DND-41 (cell line): Measurements from ENCODE around the gene PPM1M.

ENCODE experiments used
- ATAC-seq: fragments of 200-7000 bp; cut with Tn5 transposase; 3 replicates; pipeline ENCODE4 v1.9.1; 2021; ENCODE audit warnings: low read depth; ENCODE audit not compliant: insufficient read depth
- DNase-seq: peaks from one replicate; pipeline ENCODE4 v3.0.0-alpha.2; 2020
- H2AFZ ChIP-seq: 2 replicates; pipeline ENCODE4 v1.6.0; 2012; ENCODE audit warnings: low read depth, low read length
- H3K27ac ChIP-seq: 2 replicates; pipeline ENCODE4 v1.5.1; 2012; ENCODE audit warnings: low read length, inconsistent platforms
- H3K27me3 ChIP-seq: fragments of 200-600 bp; sonication (generic); 2 replicates; pipeline ENCODE4 v1.6.0; 2012; ENCODE audit warnings: low read length, mild to moderate bottlenecking, inconsistent platforms; ENCODE audit not compliant: insufficient read depth, poor library complexity
- H3K36me3 ChIP-seq: 2 replicates; pipeline ENCODE4 v1.5.1; 2012; ENCODE audit warnings: low read length, inconsistent platforms; ENCODE audit not compliant: insufficient read depth
- H3K4me1 ChIP-seq: 2 replicates; pipeline ENCODE4 v1.5.1; 2012; ENCODE audit warnings: mild to moderate bottlenecking, low read length; ENCODE audit not compliant: insufficient read depth
- H3K4me2 ChIP-seq: 2 replicates; pipeline ENCODE4 v1.6.0; 2012; ENCODE audit warnings: mild to moderate bottlenecking, moderate library complexity, low read length, inconsistent platforms; ENCODE audit not compliant: insufficient read depth
- H3K4me3 ChIP-seq, 2 experiments: fragments of 200-600 bp in 1 of 2; shearing (Covaris generic) in 1 of 2; 2 replicates each; pipeline ENCODE4 v1.5.1; 2012 to 2016; ENCODE audit warnings: inconsistent platforms in 2 of 2, low read length in 2 of 2, mild to moderate bottlenecking in 2 of 2, low read depth in 1 of 2, moderate library complexity in 1 of 2
- H3K79me2 ChIP-seq: 2 replicates; pipeline ENCODE4 v1.6.0; 2012; ENCODE audit warnings: low read length, inconsistent platforms; ENCODE audit not compliant: insufficient read depth
- H3K9ac ChIP-seq: 2 replicates; pipeline ENCODE4 v1.6.0; 2012; ENCODE audit warnings: low read depth, mild to moderate bottlenecking, inconsistent platforms, low read length, moderate library complexity
- H3K9me3 ChIP-seq: 2 replicates; pipeline ENCODE4 v1.5.1; 2012; ENCODE audit warnings: low read length, moderate library complexity, mild to moderate bottlenecking, inconsistent platforms; ENCODE audit not compliant: insufficient read depth, severe bottlenecking
- H4K20me1 ChIP-seq: 2 replicates; pipeline ENCODE4 v1.6.0; 2012; ENCODE audit warnings: low read length; ENCODE audit not compliant: insufficient read depth
- CTCF ChIP-seq: IDR thresholded peaks from 2 replicates; pipeline ENCODE4 v1.5.1; 2012; ENCODE audit warnings: borderline replicate concordance, low read length, moderate library complexity, mild to moderate bottlenecking; ENCODE audit not compliant: poor library complexity, severe bottlenecking; ENCODE audit errors: extremely low read depth
- EZH2 ChIP-seq: IDR thresholded peaks from 3 replicates; pipeline ENCODE4 v1.6.1; 2012; ENCODE audit warnings: borderline replicate concordance, low read depth, mild to moderate bottlenecking, moderate library complexity, low read length, inconsistent platforms; ENCODE audit not compliant: severe bottlenecking

The PPM1M gene

GRCh38 chr3:52278510-52279069 lies 33.0 kb downstream of the PPM1M start, which contains the start of gene WDR82:
Gene WDR82 (minus strand): TSS chr3:52278649. CDS start chr3:52278361, 288 bp downstream.
- Histone ChIP-seq H3K9me3 (no peaks in the 10 kb centered on the region), H3K27me3 (no peaks in the 10 kb centered on the region), H3K79me2 (peaks cover 55% of the 10 kb centered on the region), H4K20me1 (peaks cover 38% of the 10 kb centered on the region), H3K36me3 (peaks cover 36% of the 10 kb centered on the region), H3K4me2 (peak within 1 kb of the TSS; percentile 94), H2AFZ (peak within 1 kb of the TSS; percentile 82), H3K9ac (peak within 1 kb of the TSS; percentile 79), H3K4me1 (peaks cover 49% of the 10 kb centered on the region), H3K4me3 (peak within 1 kb of the TSS; percentile 87 to 96), H3K27ac (peak within 1 kb of the TSS; percentile 92)
- no peak for TF ChIP-seq EZH2
- TF ChIP-seq CTCF: peak; percentile 69
- peak; percentile 85 for ATAC-seq
- DNase-seq: peak; percentile 97

GRCh38 chr3:52279596-52279995 lies 34.0 kb downstream of the PPM1M start:
- Histone ChIP-seq H3K4me1 (peaks cover 38% of the 10 kb centered on the region), H3K27ac (no peak overlapping the region; the same call in 1 of the 2 replicates), H2AFZ (no peak overlapping the region; the same call in 1 of the 2 replicates), H3K4me3 (peak overlapping the region in 1 of 2 experiments; percentile 96; a peak in 1 of 4 replicates), H3K27me3 (no peaks in the 10 kb centered on the region), H3K79me2 (peaks cover 45% of the 10 kb centered on the region), H4K20me1 (peaks cover 28% of the 10 kb centered on the region), H3K9me3 (no peaks in the 10 kb centered on the region), H3K4me2 (peak overlapping the region; percentile 94), H3K9ac (peak overlapping the region; percentile 79), H3K36me3 (peaks cover 26% of the 10 kb centered on the region)
- TF ChIP-seq EZH2: no peak
- TF ChIP-seq CTCF: no peak
- DNase-seq: no peak
- no peak for ATAC-seq

DNA sequence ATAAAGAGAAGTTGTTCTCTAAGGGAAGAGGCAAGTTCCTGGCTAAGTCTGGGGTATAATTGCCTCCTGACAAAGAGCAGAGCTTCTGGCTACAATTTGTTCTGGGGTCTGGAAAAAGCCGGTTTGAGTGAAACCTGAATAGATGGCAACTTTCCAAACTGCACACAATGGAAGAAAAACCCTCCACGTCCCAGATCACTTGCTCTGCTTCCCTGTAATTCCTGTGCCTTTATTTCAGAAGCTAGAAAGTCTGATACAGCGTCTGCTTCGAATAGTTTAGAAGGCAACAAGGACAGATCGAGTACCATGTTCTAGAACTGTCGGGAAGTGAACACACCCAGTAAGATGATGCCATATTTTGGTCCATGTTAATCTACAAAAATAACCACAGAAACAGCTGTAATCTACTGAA lies 34.5 kb downstream of the PPM1M start:
- H3K27me3 ChIP-seq: no peaks in the 10 kb centered on the region
- TF ChIP-seq CTCF: no peak
- no peak for TF ChIP-seq EZH2
- no peak overlapping the region for H2AFZ ChIP-seq
- peaks cover 36% of the 10 kb centered on the region for H3K4me1 ChIP-seq
- H3K9me3 ChIP-seq: no peaks in the 10 kb centered on the region
- DNase-seq: no peak
- H4K20me1 ChIP-seq: peaks cover 25% of the 10 kb centered on the region
- H3K9ac ChIP-seq: no peak overlapping the region
- peaks cover 24% of the 10 kb centered on the region for H3K36me3 ChIP-seq
- peaks cover 41% of the 10 kb centered on the region for H3K79me2 ChIP-seq
- no peak overlapping the region for H3K27ac ChIP-seq
- H3K4me2 ChIP-seq: no peak overlapping the region; the same call in 1 of the 2 replicates
- ATAC-seq: no peak
- H3K4me3 ChIP-seq: no peak overlapping the region
